Muscle layer of duodenum (tissue), 2 donors: Measurements from ENCODE around the gene REN.

Experiments
- H3K27ac ChIP-seq: one replicate; pipeline ENCODE4 v1.7.0; 2013; ENCODE audit warnings: mild to moderate bottlenecking, low read length
- H3K27me3 ChIP-seq: one replicate; pipeline ENCODE4 v1.7.0; 2013; ENCODE audit warnings: low read depth, mild to moderate bottlenecking, control low read depth, low read length
- H3K36me3 ChIP-seq, 2 donors: one replicate each; pipeline ENCODE4 v1.7.0; 2013; ENCODE audit warnings: low read length in 2 of 2, control low read depth in 1 of 2, mild to moderate bottlenecking in 1 of 2; ENCODE audit not compliant: insufficient read depth in 2 of 2, control insufficient read depth in 1 of 2
- H3K4me1 ChIP-seq, 2 donors: one replicate each; pipeline ENCODE4 v1.7.0; 2013; ENCODE audit warnings: low read length in 2 of 2, mild to moderate bottlenecking in 2 of 2, control low read depth in 1 of 2, moderate library complexity in 1 of 2; ENCODE audit not compliant: insufficient read depth in 2 of 2, control insufficient read depth in 1 of 2
- H3K4me3 ChIP-seq, 2 donors: one replicate each; pipeline ENCODE4 v1.7.0; 2013; ENCODE audit warnings: low read length in 2 of 2, low read depth in 1 of 2, mild to moderate bottlenecking in 1 of 2
- H3K9me3 ChIP-seq, 2 donors: one replicate each; pipeline ENCODE4 v1.7.0; 2013; ENCODE audit warnings: low read length in 2 of 2, control low read depth in 1 of 2, mild to moderate bottlenecking in 1 of 2; ENCODE audit not compliant: control insufficient read depth in 1 of 2
- donor health status: healthy.

Gene REN

GRCh38 chr1:204166219-204166618 is at the start of gene REN:
TSS of gene REN (minus strand) at chr1:204166337. CDS start at chr1:204166293, 44 bp downstream.
- Histone ChIP-seq H3K27ac (no peak within 1 kb of the TSS), H3K9me3 (peaks cover 0 to 16% of the 10 kb centered on the region in 2 donors), H3K27me3 (peaks cover 8% of the 10 kb centered on the region), H3K36me3 (no peaks in the 10 kb centered on the region), H3K4me1 (no peaks in the 10 kb centered on the region), H3K4me3 (no peak within 1 kb of the TSS)

- peaks cover 3% of the 10 kb centered on the region for H3K27me3 ChIP-seq
- H3K36me3 ChIP-seq: no peaks in the 10 kb centered on the region
- peak within 1 kb of the TSS; percentile 34 to 53 for H3K4me3 ChIP-seq
- H3K27ac ChIP-seq: no peak within 1 kb of the TSS
- peaks cover 0 to 9% of the 10 kb centered on the region in 2 donors for H3K4me1 ChIP-seq
- H3K9me3 ChIP-seq: no peaks in the 10 kb centered on the region
Measured at GRCh38 chr1:204213668-204214662, 47.8 kb upstream of the REN start, which contains the start of gene GOLT1A. TSS of gene GOLT1A (minus strand) at chr1:204213988. CDS start at chr1:204213906, 82 bp downstream.

GRCh38 chr1:204212715-204213114 is 46.6 kb upstream of the REN start:
- peaks cover 0 to 9% of the 10 kb centered on the region in 2 donors for H3K4me1 ChIP-seq
- no peaks in the 10 kb centered on the region for H3K36me3 ChIP-seq
- H3K9me3 ChIP-seq: no peaks in the 10 kb centered on the region
- no peak overlapping the region for H3K4me3 ChIP-seq
- no peak overlapping the region for H3K27ac ChIP-seq
- H3K27me3 ChIP-seq: peaks cover 3% of the 10 kb centered on the region

- H3K4me3 ChIP-seq: no peak overlapping the region
- H3K36me3 ChIP-seq: no peaks in the 10 kb centered on the region
- H3K27ac ChIP-seq: no peak overlapping the region
Measured at GRCh38 chr1:204211046-204211445, 44.9 kb upstream of the REN start.

GRCh38 chr1:204207136-204207616 is 41.0 kb upstream of the REN start:
- Histone ChIP-seq H3K27me3 (peaks cover 3% of the 10 kb centered on the region), H3K27ac (no peak overlapping the region), H3K4me3 (no peak overlapping the region), H3K9me3 (no peaks in the 10 kb centered on the region), H3K36me3 (no peaks in the 10 kb centered on the region), H3K4me1 (no peaks in the 10 kb centered on the region)

More at GRCh38 chr1:204211046-204211445, 44.9 kb upstream of the REN start:
- H3K4me1 ChIP-seq: peaks cover 0 to 9% of the 10 kb centered on the region in 2 donors
- H3K27me3 ChIP-seq: peaks cover 3% of the 10 kb centered on the region
- H3K9me3 ChIP-seq: no peaks in the 10 kb centered on the region

- peaks cover 3% of the 10 kb centered on the region for H3K27me3 ChIP-seq
- H3K4me3 ChIP-seq: no peak overlapping the region
- no peak overlapping the region for H3K27ac ChIP-seq
- no peaks in the 10 kb centered on the region for H3K9me3 ChIP-seq
- no peaks in the 10 kb centered on the region for H3K4me1 ChIP-seq
- no peaks in the 10 kb centered on the region for H3K36me3 ChIP-seq
Measured at GRCh38 chr1:204206121-204206520, 40.0 kb upstream of the REN start.

- H3K4me3 ChIP-seq: no peak overlapping the region
- H3K9me3 ChIP-seq: no peaks in the 10 kb centered on the region
- H3K27ac ChIP-seq: no peak overlapping the region
- no peaks in the 10 kb centered on the region for H3K36me3 ChIP-seq
- peaks cover 3% of the 10 kb centered on the region for H3K27me3 ChIP-seq
- no peaks in the 10 kb centered on the region for H3K4me1 ChIP-seq
Measured at GRCh38 chr1:204205486-204205885, 39.3 kb upstream of the REN start.

- Histone ChIP-seq H3K9me3 (no peaks in the 10 kb centered on the region), H3K4me1 (no peaks in the 10 kb centered on the region), H3K27ac (no peak overlapping the region), H3K36me3 (no peaks in the 10 kb centered on the region), H3K27me3 (peaks cover 3% of the 10 kb centered on the region), H3K4me3 (no peak overlapping the region)
Measured at GRCh38 chr1:204204944-204205343, 38.8 kb upstream of the REN start.

GRCh38 chr1:204203206-204203767 is 37.1 kb upstream of the REN start:
- Histone ChIP-seq H3K9me3 (no peaks in the 10 kb centered on the region), H3K4me1 (no peaks in the 10 kb centered on the region), H3K27me3 (peaks cover 3% of the 10 kb centered on the region), H3K27ac (no peak overlapping the region), H3K4me3 (no peak overlapping the region), H3K36me3 (no peaks in the 10 kb centered on the region)

- H3K36me3 ChIP-seq: no peaks in the 10 kb centered on the region
- no peak overlapping the region for H3K4me3 ChIP-seq
- no peaks in the 10 kb centered on the region for H3K4me1 ChIP-seq
- no peak overlapping the region for H3K27ac ChIP-seq
- H3K27me3 ChIP-seq: peaks cover 3% of the 10 kb centered on the region
- no peaks in the 10 kb centered on the region for H3K9me3 ChIP-seq
Measured at GRCh38 chr1:204202481-204202880, 36.3 kb upstream of the REN start.

- Histone ChIP-seq H3K27ac (no peak overlapping the region), H3K36me3 (no peaks in the 10 kb centered on the region)
Measured at GRCh38 chr1:204201348-204202040, 35.4 kb upstream of the REN start.

More at GRCh38 chr1:204201348-204202040, 35.4 kb upstream of the REN start:
- Histone ChIP-seq H3K4me1 (no peaks in the 10 kb centered on the region), H3K4me3 (no peak overlapping the region), H3K9me3 (no peaks in the 10 kb centered on the region), H3K27me3 (peaks cover 3% of the 10 kb centered on the region)
